A549 (cell line): ENCODE results near the gene ELL2. TPM values are rescaled to one million over a fixed set of nuclear protein-coding genes. Genes with fewer than 3 reads are reported as not detected.

Source experiments
- ATAC-seq, 2 experiments: fragments of 200-7000 bp in 1 of 2; fragments of >200 bp in 1 of 2; cut with Nextera tagmentation in 1 of 2; cut with Tn5 transposase in 1 of 2; 3 replicates each; pipeline versions ENCODE4 v1.8.0 to v1.9.1; 2018 to 2020; ENCODE audit warnings: mild to moderate bottlenecking in 1 of 2, moderate library complexity in 1 of 2
- CTCF ChIA-PET: fragments of 300-600 bp; sonication (Branson Sonifier 250); formaldehyde crosslinking; extraction: SDS; loops from one replicate; lab custom pipeline; 2021; ENCODE audit warnings: antibody characterized with exemption, inconsistent platforms; lab: Yijun Ruan, JAX
- POLR2A ChIA-PET: fragments of 350-600 bp; formaldehyde crosslinking; extraction: SDS; loops from one replicate; lab custom pipeline; 2021; ENCODE audit warnings: antibody characterized with exemption, inconsistent platforms; lab: Yijun Ruan, JAX
- DNase-seq, 2 experiments: peaks; one replicate each; pipeline versions ENCODE4 v3.0.0 to v3.0.0-alpha.2; 2011 to 2016; ENCODE audit warnings: low read depth in 1 of 2, low spot score in 1 of 2
- FAIRE-seq: peaks from 2 replicates; lab custom pipeline; 2011; peaks lifted over from hg19 to GRCh38; lab: Jason Lieb, UNC
- H3K27ac ChIP-seq, 2 experiments: fragments of >200 bp; sonication (Bioruptor Twin); formaldehyde crosslinking; 3 replicates each; pipeline ENCODE4 v1.5.1; 2016 to 2017
- H3K4me1 ChIP-seq: fragments of >200 bp; sonication (Bioruptor Twin); formaldehyde crosslinking; 3 replicates; pipeline ENCODE4 v1.6.1; 2016
- H3K4me2 ChIP-seq: fragments of >200 bp; sonication (Bioruptor Twin); formaldehyde crosslinking; 3 replicates; pipeline ENCODE4 v1.6.1; 2016
- H3K4me3 ChIP-seq: fragments of >200 bp; sonication (Bioruptor Twin); formaldehyde crosslinking; 3 replicates; pipeline ENCODE4 v1.5.1; 2016
- H3K9me3 ChIP-seq: fragments of >200 bp; sonication (Bioruptor Twin); formaldehyde crosslinking; 3 replicates; pipeline ENCODE4 v1.6.1; 2016
- CBX2 ChIP-seq: fragments of 200-600 bp; sonication (generic); IDR thresholded peaks from 2 replicates; pipeline ENCODE4 v1.6.1; 2016; ENCODE audit warnings: low read depth, mild to moderate bottlenecking, borderline replicate concordance
- CBX8 ChIP-seq: fragments of 200-600 bp; sonication (generic); IDR thresholded peaks from 2 replicates; pipeline ENCODE4 v1.6.1; 2016
- CEBPB ChIP-seq, 2 experiments: fragments of >200 bp in 1 of 2; sonication (Bioruptor Twin) in 1 of 2; formaldehyde crosslinking in 1 of 2; IDR thresholded peaks; 2 replicates each; pipeline ENCODE4 v1.6.1; 2012 to 2016
- CHD2 ChIP-seq: fragments of 150-350 bp; IDR thresholded peaks from 2 replicates; pipeline ENCODE4 v1.6.1; 2014; ENCODE audit warnings: low read length; ENCODE audit not compliant: partially characterized antibody
- EHF ChIP-seq: fragments of 250-450 bp; sonication (Bioruptor Pico); IDR thresholded peaks from 2 replicates; pipeline ENCODE4 v1.5.0; 2020; ENCODE audit warnings: mild to moderate bottlenecking
- ELK1 ChIP-seq: fragments of 150-350 bp; IDR thresholded peaks from 2 replicates; pipeline ENCODE4 v1.6.1; 2014; ENCODE audit warnings: low read depth, mild to moderate bottlenecking, low read length
- FOSL2 ChIP-seq, 2 experiments: fragments of 450-650 bp in 1 of 2; fragments of >200 bp in 1 of 2; sonication (Bioruptor Twin) in 1 of 2; formaldehyde crosslinking; IDR thresholded peaks; 2 replicates each; pipeline versions ENCODE4 v1.5.0 to v1.6.1; 2016 to 2020; ENCODE audit warnings: mild to moderate bottlenecking in 1 of 2, moderate library complexity in 1 of 2
- GATA3 ChIP-seq: IDR thresholded peaks from 2 replicates; pipeline ENCODE4 v1.6.1; 2012; ENCODE audit warnings: borderline replicate concordance
- HES2 ChIP-seq: fragments of >200 bp; sonication (Bioruptor Twin); formaldehyde crosslinking; IDR thresholded peaks from 2 replicates; pipeline ENCODE4 v1.6.1; 2016
- HEYL ChIP-seq: fragments of 250-450 bp; sonication (Bioruptor Pico); IDR thresholded peaks from 2 replicates; pipeline ENCODE4 v1.8.0; 2021; ENCODE audit warnings: mild to moderate bottlenecking, moderate library complexity
- MAFK ChIP-seq: fragments of 450-650 bp; IDR thresholded peaks from 2 replicates; pipeline ENCODE4 v1.6.1; 2014; ENCODE audit not compliant: partially characterized antibody
- MAZ ChIP-seq: fragments of 150-350 bp; IDR thresholded peaks from 2 replicates; pipeline ENCODE4 v1.6.1; 2014; ENCODE audit warnings: antibody characterized with exemption, low read depth, low read length, borderline replicate concordance
- NFE2L2 ChIP-seq: fragments of 150-350 bp; conservative IDR thresholded peaks from 2 replicates; pipeline ENCODE4 v1.6.1; 2014; ENCODE audit warnings: low read length
- POLR2A ChIP-seq: IDR thresholded peaks from 2 replicates; pipeline ENCODE4 v1.6.1; 2012; ENCODE audit warnings: mild to moderate bottlenecking, low read length
- RAD21 ChIP-seq, 2 experiments: fragments of >200 bp in 1 of 2; sonication (Bioruptor Twin) in 1 of 2; formaldehyde crosslinking in 1 of 2; IDR thresholded peaks in 1 of 2; conservative IDR thresholded peaks in 1 of 2; 2 replicates in 1 of 2; 3 replicates in 1 of 2; pipeline ENCODE4 v1.6.1; 2012 to 2018; ENCODE audit warnings: inconsistent platforms in 1 of 2
- RFX5 ChIP-seq: fragments of 450-650 bp; IDR thresholded peaks from 2 replicates; pipeline ENCODE4 v1.7.1; 2014; ENCODE audit warnings: antibody characterized with exemption, mild to moderate bottlenecking, moderate library complexity
- SREBF2 ChIP-seq: fragments of 450-650 bp; IDR thresholded peaks from 2 replicates; pipeline ENCODE4 v1.6.1; 2014; ENCODE audit warnings: mild to moderate bottlenecking, moderate library complexity
- TFCP2L1 ChIP-seq: fragments of 250-450 bp; sonication (Bioruptor Pico); IDR thresholded peaks from 2 replicates; pipeline ENCODE4 v1.5.0; 2021; ENCODE audit warnings: mild to moderate bottlenecking
- USF2 ChIP-seq: fragments of 450-650 bp; IDR thresholded peaks from 2 replicates; pipeline ENCODE4 v1.6.1; 2014; ENCODE audit warnings: antibody characterized with exemption
- ZFP36 ChIP-seq: fragments of 450-650 bp; IDR thresholded peaks from 2 replicates; pipeline ENCODE4 v1.6.1; 2014; ENCODE audit warnings: borderline replicate concordance; ENCODE audit not compliant: partially characterized antibody
- ZSCAN20 ChIP-seq: fragments of 250-450 bp; sonication (Bioruptor Pico); IDR thresholded peaks from 2 replicates; pipeline ENCODE4 v1.8.0; 2022; ENCODE audit warnings: mild to moderate bottlenecking, moderate library complexity
- WGBS: methylation state at CpG from one replicate; pipeline ENCODE4 v1.1.6; 2017; ENCODE audit errors: missing lambda C conversion rate; 5-methylcytosine and 5-hydroxymethylcytosine counted together
- polyA plus RNA-seq, 4 experiments: library from polyadenylated mRNA; depleted of rRNA in 3 of 4; stranded (reverse); fragments of >200 nt; fragmentation: RNase III in 1 of 4; extraction: RNeasy Plus Mini Kit Qiagen cat#74134 plus additional on column Dnase treatment in 1 of 4; gene quantifications; 2 replicates in 3 of 4; 3 replicates in 1 of 4; pipeline ENCODE4 v1.2.3, GENCODE V29; 2011 to 2017

Gene ELL2
- polyA plus RNA-seq, 2 of the 4 experiments (the other 2 are of a cell fraction) = 11.8 to 24.2 TPM

GRCh38 chr5:95970359-95970704 lies 8.7 kb upstream of the ELL2 start:
- ChIA-PET POLR2A (no interaction called here), CTCF (interaction anchor here (0.6 to 1.6 kb wide), 3 partner anchors 122 to 366 kb away, joined by 3 to 5 read pairs (median 3); no protein-coding TSS in a partner anchor)
- no peak overlapping the region for H3K4me3 ChIP-seq
- no peak overlapping the region for H3K27ac ChIP-seq
- DNase-seq = no peak
- H3K9me3 ChIP-seq = no peaks in the 10 kb centered on the region
- WGBS = 95% methylated on average over 1 of the region's 1 CpG
- no peak for TF ChIP-seq RFX5
- no peak for TF ChIP-seq CBX2
- no peak for TF ChIP-seq ZSCAN20 (CRISPR knock-in tag)
- TF ChIP-seq SREBF2 = no peak
- TF ChIP-seq USF2 = no peak
- TF ChIP-seq RAD21 (conservative IDR thresholded peaks at IDR 0.05 in 1 of 2, IDR thresholded peaks at IDR 0.05 in 1 of 2) = no peak
- TF ChIP-seq CHD2 = no peak
- TF ChIP-seq MAFK = peak; percentile 28
- no peak for TF ChIP-seq EHF (CRISPR knock-in tag)
- TF ChIP-seq, all 56 proteins: peak for 1
- Histone ChIP-seq H3K4me1 (peaks cover 16% of the 10 kb centered on the region), H3K4me2 (no peak overlapping the region)
- FAIRE-seq (no peak), ATAC-seq (no peak)

- 88% methylated on average over 5 of the region's 5 CpGs for whole genome bisulfite sequencing
- ATAC-seq (no peak), DNase-seq (no peak), FAIRE-seq (no peak)
- ChIA-PET POLR2A (no interaction called here), CTCF (interaction anchor here (0.7 to 1.8 kb wide), 5 partner anchors 10 to 632 kb away, joined by 3 to 5 read pairs (median 4); no protein-coding TSS in a partner anchor)
- H3K4me3 ChIP-seq = no peak overlapping the region
- H3K4me1 ChIP-seq = peaks cover 16% of the 10 kb centered on the region
- H3K27ac ChIP-seq = no peak overlapping the region
- no peaks in the 10 kb centered on the region for H3K9me3 ChIP-seq
- no peak overlapping the region for H3K4me2 ChIP-seq
- TF ChIP-seq ELK1 (no peak), HES2 (0 out of 2 replicates have a peak, but pooled peaks have one; percentile 14), TFCP2L1 (CRISPR knock-in tag) (no peak), CEBPB (IDR thresholded peaks at IDR 0.05) (peak; percentile 37 to 82; a peak in 3 of 4 replicates), CBX8 (no peak), NFE2L2 (no peak), POLR2A (no peak)
- TF ChIP-seq, all 56 proteins: peak for 2
These were observed 8.2 kb upstream of the ELL2 start for GRCh38 chr5:95969651-95970358.

GRCh38 chr5:95969055-95969454 lies 7.4 kb upstream of the ELL2 start:
- FAIRE-seq = no peak
- 85% methylated on average over 5 of the region's 5 CpGs for WGBS
- CTCF ChIA-PET = interaction anchor here (1.4 to 1.8 kb wide), 3 partner anchors 9 to 633 kb away, joined by 3 to 4 read pairs (median 4); no protein-coding TSS in a partner anchor

More at GRCh38 chr5:95969055-95969454, 7.4 kb upstream of the ELL2 start:
- H3K4me2 ChIP-seq = no peak overlapping the region
- TF ChIP-seq HEYL (no peak), ZSCAN20 (CRISPR knock-in tag) (no peak), RAD21 (conservative IDR thresholded peaks at IDR 0.05 in 1 of 2, IDR thresholded peaks at IDR 0.05 in 1 of 2) (no peak), GATA3 (no peak), FOSL2 (IDR thresholded peaks at IDR 0.05) (no peak), FOSL2 (CRISPR knock-in tag; IDR thresholded peaks at IDR 0.05) (no peak), ZFP36 (no peak), MAZ (no peak)
- no peak for DNase-seq
- H3K27ac ChIP-seq = no peak overlapping the region
- peaks cover 16% of the 10 kb centered on the region for H3K4me1 ChIP-seq
- ATAC-seq = no peak
- POLR2A ChIA-PET = no interaction called here
- H3K9me3 ChIP-seq = no peaks in the 10 kb centered on the region
- H3K4me3 ChIP-seq = no peak overlapping the region
